ENCODE data around the gene KCNK10. TPM values are rescaled to one million over a fixed set of nuclear protein-coding genes. Genes with fewer than 3 reads are reported as not detected.

Gene KCNK10
- total and polyA plus RNA-seq, 2 of the 8 experiments (the other 6 are each of a cell fraction or from before 2014, with no cell fraction given), result 0.45 to 0.63 TPM

GRCh38 chr14:88163731-88164255 lies 159.3 kb downstream of the KCNK10 start:
- Histone ChIP-seq H3K79me1 (ENCODE audit: low read depth, low read length) (no peaks in the 10 kb centered on the region), H2AK5ac (ENCODE audit: low read depth, low read length) (no peak overlapping the region), H2BK15ac (ENCODE audit: low read length) (no peak overlapping the region), H2BK20ac (ENCODE audit: low read length) (no peak overlapping the region), H3K23me2 (ENCODE audit: low read depth, low read length) (no peaks in the 10 kb centered on the region), H4K8ac (ENCODE audit: extremely low read depth, insufficient read depth, low read length) (no peak overlapping the region), H3K27me3 (replicated peaks in 1 of 4; ENCODE audit: control insufficient read depth in 3 of 4, extremely low read depth in 1 of 4, insufficient read depth in 3 of 4, low read length in 3 of 4) (no peaks in the 10 kb centered on the region), H3K18ac (ENCODE audit: extremely low read depth, low read length) (no peak overlapping the region), H2BK12ac (ENCODE audit: low read depth, low read length) (no peak overlapping the region), H3K14ac (ENCODE audit: insufficient read length) (no peak overlapping the region), H3K4me1 (replicated peaks in 1 of 4; ENCODE audit: control insufficient read depth in 3 of 4, insufficient read depth in 4 of 4, low read length in 3 of 4) (no peaks in the 10 kb centered on the region), H3K79me2 (ENCODE audit: control insufficient read depth in 1 of 2, insufficient read depth in 2 of 2, low read length in 2 of 2) (no peaks in the 10 kb centered on the region), H3K27ac (ENCODE audit: low read depth, low read length) (no peak overlapping the region), H4K5ac (ENCODE audit: insufficient read length, low read depth, low read length) (no peak overlapping the region), H3K36me3 (ENCODE audit: control insufficient read depth in 2 of 4, insufficient read depth in 4 of 4, low read length in 3 of 4) (no peaks in the 10 kb centered on the region), H2BK5ac (ENCODE audit: low read depth, low read length) (no peak overlapping the region), H4K20me1 (replicated peaks in 1 of 2; ENCODE audit: control insufficient read depth in 1 of 2, insufficient read depth in 2 of 2, low read length in 2 of 2) (no peaks in the 10 kb centered on the region), H3K23ac (ENCODE audit: insufficient read length) (no peak overlapping the region), H3K9me3 (ENCODE audit: insufficient read depth in 2 of 2, low read depth in 1 of 2, low read length in 1 of 2) (no peaks in the 10 kb centered on the region), H3K4me2 (ENCODE audit: insufficient read depth in 1 of 2, low read depth in 2 of 2, low read length in 2 of 2) (no peak overlapping the region), H2BK120ac (replicated peaks; ENCODE audit: low read depth, low read length) (no peak overlapping the region), H4K91ac (replicated peaks; ENCODE audit: insufficient read length, low read length) (no peak overlapping the region), H2AFZ (ENCODE audit: low read length) (no peak overlapping the region), H3K9ac (replicated peaks in 1 of 4; ENCODE audit: extremely low read depth in 1 of 4, low read depth in 3 of 4, low read length in 3 of 4) (no peak overlapping the region), H3K56ac (replicated peaks; ENCODE audit: insufficient read length, low read depth, low read length) (no peak overlapping the region), H3K4ac (replicated peaks; ENCODE audit: insufficient read length, low read depth, low read length) (no peak overlapping the region), H3K4me3 (ENCODE audit: extremely low read depth in 1 of 4, insufficient read depth in 2 of 4, low read depth in 3 of 4, low read length in 4 of 4) (no peak overlapping the region)
- FAIRE-seq (no peak), DNase-seq (ENCODE audit: low read depth in 1 of 2, low spot score in 2 of 2) (no peak)
- 85% methylated on average over 4 of the region's 4 CpGs; no CpG with 5 or more reads in 1 of the 2 experiments for WGBS, 2 experiments (ENCODE audit: extremely low coverage in 1 of 2, insufficient coverage in 1 of 2, insufficient read length in 1 of 2, insufficient replicate concordance in 2 of 2, low coverage in 1 of 2, low lambda C conversion rate in 2 of 2, missing lambda C conversion rate in 1 of 2)
- ChIA-PET POLR2A (ENCODE audit: partially characterized antibody) (no interaction called here), CTCF (ENCODE audit: partially characterized antibody) (interaction anchor here (1.2 to 2.0 kb wide), 2 partner anchors 26 to 149 kb away, joined by 4 to 6 read pairs; no protein-coding TSS in a partner anchor)
- TF ChIP-seq YY1 (IDR thresholded peaks at IDR 0.05; ENCODE audit: low read depth, low read length), result no peak
- no peak for TF ChIP-seq SP2 (IDR thresholded peaks at IDR 0.05; ENCODE audit: low read length)
- TF ChIP-seq BRCA1 (IDR thresholded peaks at IDR 0.05; ENCODE audit: low read depth, low read length), result no peak

All from H1 (cell line).